Measurements from ENCODE around the gene BRCA2.
"Not testable (repeated sequence)": the region's sequence is repeated elsewhere in the genome, so short reads cannot be mapped to it uniquely, and the experiment has no call there.

Gene BRCA2

DNA sequence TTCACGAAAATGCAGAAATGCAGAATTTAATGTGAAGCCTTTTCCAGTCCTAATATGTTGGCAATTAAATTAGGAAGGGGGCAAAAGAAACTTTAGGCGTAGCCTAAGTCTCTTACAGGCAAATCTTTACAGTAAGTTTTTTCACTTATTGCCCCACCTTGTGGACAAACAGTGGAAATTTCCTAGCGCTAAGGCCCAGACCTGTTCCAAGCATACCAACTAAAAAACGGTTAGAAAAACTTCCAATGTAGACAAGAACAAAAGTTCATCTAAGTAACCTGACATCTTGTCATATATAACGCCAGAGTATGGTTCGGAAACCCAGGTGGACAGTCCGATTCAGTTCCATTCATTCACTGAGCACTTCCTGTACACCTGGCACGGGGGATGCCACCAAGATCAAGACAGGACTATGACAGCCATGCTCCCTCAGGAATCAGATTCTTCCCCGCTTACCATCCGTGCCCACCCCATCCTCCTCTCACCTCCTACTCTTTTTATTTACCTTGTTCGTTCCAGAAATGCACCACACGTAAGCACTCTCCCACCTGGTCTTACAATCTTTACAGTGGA, 5.1 kb upstream of the BRCA2 start:
- no peak overlapping the region for H3K27ac ChIP-seq
- no peak for DNase-seq (ENCODE audit: low read depth, low spot score)

- DNase-seq (ENCODE audit: low read depth, low spot score) = no peak
- no peak overlapping the region for H3K27ac ChIP-seq
Observed at GRCh38 chr13:32311188-32311897, 4.0 kb upstream of the BRCA2 start.

DNA sequence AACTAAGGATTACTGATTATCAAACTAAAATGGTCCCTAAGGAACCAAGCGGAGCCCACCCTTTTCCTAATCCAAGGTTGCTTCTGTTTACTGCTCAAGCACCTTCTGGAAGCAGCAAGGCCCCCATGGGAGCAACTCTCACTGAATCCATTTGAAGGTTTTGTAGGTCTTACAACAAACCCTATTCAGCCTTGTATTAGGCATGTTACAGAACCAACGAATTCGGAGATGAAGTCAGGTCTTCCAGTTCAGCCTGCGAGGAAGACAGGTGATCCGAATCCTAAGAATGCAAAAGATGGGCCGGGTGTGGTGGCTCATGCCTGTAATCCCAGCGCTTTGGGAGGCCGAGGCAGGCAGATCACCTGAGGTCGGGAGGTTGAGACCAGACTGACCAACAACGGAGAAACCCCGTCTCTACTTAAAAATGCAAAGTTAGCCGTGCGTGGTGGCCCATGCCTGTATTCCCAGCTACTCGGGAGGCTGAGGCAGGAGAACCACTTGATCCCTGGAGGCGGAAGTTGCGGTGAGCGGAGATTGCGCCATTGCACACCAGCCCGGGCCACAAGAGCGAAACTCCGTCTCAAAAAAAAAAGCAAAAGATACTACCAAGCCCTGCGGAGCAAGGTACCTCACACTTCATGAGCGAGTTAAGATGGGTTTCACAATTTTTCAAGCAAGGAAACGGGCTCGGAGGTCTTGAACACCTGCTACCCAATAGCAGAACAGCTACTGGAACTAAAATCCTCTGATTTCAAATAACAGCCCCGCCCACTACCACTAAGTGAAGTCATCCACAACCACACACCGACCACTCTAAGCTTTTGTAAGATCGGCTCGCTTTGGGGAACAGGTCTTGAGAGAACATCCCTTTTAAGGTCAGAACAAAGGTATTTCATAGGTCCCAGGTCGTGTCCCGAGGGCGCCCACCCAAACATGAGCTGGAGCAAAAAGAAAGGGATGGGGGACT, 754 bp upstream of the BRCA2 start:
- no peak for DNase-seq (ENCODE audit: low read depth, low spot score)
- peak overlapping the region; percentile 61 for H3K27ac ChIP-seq

DNA sequence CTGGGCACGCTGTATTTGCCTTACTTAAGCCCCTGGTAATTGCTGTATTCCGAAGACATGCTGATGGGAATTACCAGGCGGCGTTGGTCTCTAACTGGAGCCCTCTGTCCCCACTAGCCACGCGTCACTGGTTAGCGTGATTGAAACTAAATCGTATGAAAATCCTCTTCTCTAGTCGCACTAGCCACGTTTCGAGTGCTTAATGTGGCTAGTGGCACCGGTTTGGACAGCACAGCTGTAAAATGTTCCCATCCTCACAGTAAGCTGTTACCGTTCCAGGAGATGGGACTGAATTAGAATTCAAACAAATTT, 676 bp downstream of the BRCA2 start:
- no peak for DNase-seq (ENCODE audit: low read depth, low spot score)
- H3K27ac ChIP-seq = peak overlapping the region; percentile 61

GRCh38 chr13:32316501-32316900, 1.2 kb downstream of the BRCA2 start:
- no peak overlapping the region for H3K27ac ChIP-seq

GRCh38 chr13:32317716-32318465, 2.6 kb downstream of the BRCA2 start:
- no peak overlapping the region for H3K27ac ChIP-seq
- no peak for DNase-seq (ENCODE audit: low read depth, low spot score)

More at GRCh38 chr13:32316501-32316900, 1.2 kb downstream of the BRCA2 start:
- no peak for DNase-seq (ENCODE audit: low read depth, low spot score)

DNA sequence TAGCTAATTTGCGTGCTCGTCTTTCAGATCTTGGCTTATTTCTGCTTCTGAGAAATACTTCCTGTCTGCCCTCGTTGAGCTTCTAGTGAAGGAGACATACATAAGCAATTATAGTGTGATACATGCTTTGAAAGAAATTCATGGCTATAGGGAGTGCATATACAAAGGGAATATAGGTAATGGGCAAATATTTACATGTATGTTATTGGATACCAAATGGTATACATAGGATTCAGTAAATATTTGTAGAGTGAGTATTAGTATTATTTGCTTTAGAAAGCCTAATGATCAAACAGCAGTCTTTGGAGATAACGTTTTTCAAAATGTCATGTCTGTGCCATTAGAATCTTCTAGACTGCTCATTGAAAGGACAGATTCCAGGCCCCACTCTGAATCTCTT, 5.2 kb downstream of the BRCA2 start:
- no peak for DNase-seq (ENCODE audit: low read depth, low spot score)
- no peak overlapping the region for H3K27ac ChIP-seq

DNA sequence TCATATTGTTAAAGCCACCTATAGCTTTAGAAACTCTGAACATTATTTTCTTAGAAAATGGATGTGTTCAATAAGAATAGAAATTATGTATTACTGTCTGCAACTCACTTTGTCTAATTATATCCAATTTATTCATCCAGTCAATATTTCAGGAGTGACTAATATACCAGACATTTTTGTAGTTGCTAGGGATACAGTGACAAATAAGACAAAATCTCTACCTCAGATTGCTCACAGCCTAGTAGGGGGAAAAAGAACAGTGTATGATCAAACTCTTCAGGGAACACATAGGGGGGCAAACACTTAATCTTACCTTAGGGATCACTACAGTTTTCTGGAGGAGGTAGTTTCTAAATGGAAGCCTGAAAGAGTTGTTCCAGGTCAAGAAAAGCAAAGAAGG, 8.6 kb downstream of the BRCA2 start:
- no peak for DNase-seq (ENCODE audit: low read depth, low spot score)
- H3K27ac ChIP-seq = no peak overlapping the region

DNA sequence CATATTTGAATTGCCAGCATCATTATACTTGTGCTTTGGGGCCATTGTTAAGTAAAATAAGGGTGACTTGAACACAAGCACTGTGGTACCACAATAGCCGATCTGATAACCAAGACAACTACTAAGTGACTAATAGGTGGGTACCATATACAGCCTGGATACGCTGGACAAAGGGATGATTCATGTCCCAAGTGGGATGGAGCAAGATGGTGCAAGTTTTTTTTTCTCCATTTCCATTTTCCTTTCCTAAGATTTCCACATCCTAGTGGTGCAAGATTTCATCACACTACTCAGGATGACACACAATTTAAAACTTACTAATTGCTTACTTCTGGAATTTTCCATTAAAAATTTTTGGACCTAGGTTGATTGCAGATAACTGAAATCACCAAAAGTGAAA, 15.1 kb downstream of the BRCA2 start:
- peak overlapping the region; percentile 57 for H3K27ac ChIP-seq

DNA sequence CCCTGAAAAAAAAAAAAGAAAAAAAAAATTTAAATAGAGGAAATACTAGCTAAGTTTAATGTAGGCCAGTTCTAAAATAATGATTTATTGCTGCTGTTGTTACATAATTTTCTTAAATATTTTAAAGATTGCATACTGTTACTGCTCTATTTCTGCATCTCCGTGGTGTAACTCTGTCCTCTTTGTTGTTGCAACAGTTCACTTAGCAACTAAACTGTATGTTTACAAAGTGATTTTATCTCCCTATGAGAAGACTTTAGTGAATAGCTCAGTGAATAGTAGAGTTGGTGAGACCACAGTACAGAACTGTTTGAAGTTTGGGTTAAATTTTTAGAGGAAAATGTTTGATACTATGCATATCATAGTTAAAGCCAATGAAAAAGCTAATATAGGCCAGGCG, 19.4 kb downstream of the BRCA2 start:
- no peak overlapping the region for H3K27ac ChIP-seq
- no peak for DNase-seq (ENCODE audit: low read depth, low spot score)

More for the DNA sequence above, 15.1 kb downstream of the BRCA2 start:
- peak; percentile 16 for DNase-seq (ENCODE audit: low read depth, low spot score)

- no peak for DNase-seq (ENCODE audit: low read depth, low spot score)
Observed at GRCh38 chr13:32340914-32341313, 25.6 kb downstream of the BRCA2 start.

DNA sequence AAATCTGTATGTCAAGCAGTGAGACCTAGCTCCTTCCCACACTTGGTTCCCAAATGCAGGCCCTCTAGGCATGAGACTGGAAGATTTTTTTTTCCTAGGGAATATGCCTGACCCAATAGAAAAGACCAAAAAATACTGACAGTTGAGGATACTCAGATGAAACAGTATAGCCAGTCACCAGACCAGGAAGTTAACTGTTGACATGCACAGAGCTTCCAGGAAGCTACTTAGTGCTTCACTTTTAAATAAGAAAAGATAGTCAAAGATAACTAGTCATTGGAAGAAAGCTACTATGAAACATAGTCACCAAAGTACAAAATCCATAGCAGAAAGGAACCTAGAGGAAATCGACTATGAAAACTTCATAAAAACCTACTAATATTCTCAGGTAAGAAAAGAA, 32.3 kb downstream of the BRCA2 start:
- no peak overlapping the region for H3K27ac ChIP-seq
- DNase-seq (ENCODE audit: low read depth, low spot score) = no peak

More at GRCh38 chr13:32340914-32341313, 25.6 kb downstream of the BRCA2 start:
- no peak overlapping the region for H3K27ac ChIP-seq

- not testable (repeated sequence) for DNase-seq (ENCODE audit: low read depth, low spot score)
Observed at GRCh38 chr13:32350839-32351441, 35.6 kb downstream of the BRCA2 start.

GRCh38 chr13:32354040-32354439, 38.7 kb downstream of the BRCA2 start:
- no peak overlapping the region for H3K27ac ChIP-seq
- no peak for DNase-seq (ENCODE audit: low read depth, low spot score)

More at GRCh38 chr13:32350839-32351441, 35.6 kb downstream of the BRCA2 start:
- not testable (repeated sequence) for H3K27ac ChIP-seq

- not testable (repeated sequence) for DNase-seq (ENCODE audit: low read depth, low spot score); H3K27ac ChIP-seq
Observed at GRCh38 chr13:32355935-32356334, 40.6 kb downstream of the BRCA2 start.

GRCh38 chr13:32362574-32362973, 47.3 kb downstream of the BRCA2 start:
- no peak for DNase-seq (ENCODE audit: low read depth, low spot score)
- H3K27ac ChIP-seq = no peak overlapping the region

DNA sequence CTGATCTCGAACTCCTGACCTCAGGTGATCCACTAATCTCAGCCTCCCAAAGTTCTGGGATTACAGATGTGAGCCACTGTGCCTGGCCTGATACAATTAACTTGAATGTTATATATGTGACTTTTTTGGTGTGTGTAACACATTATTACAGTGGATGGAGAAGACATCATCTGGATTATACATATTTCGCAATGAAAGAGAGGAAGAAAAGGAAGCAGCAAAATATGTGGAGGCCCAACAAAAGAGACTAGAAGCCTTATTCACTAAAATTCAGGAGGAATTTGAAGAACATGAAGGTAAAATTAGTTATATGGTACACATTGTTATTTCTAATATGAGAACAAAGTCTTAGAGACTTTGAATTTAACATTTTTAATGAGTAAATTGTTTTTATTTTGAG, 55.5 kb downstream of the BRCA2 start:
- H3K27ac ChIP-seq = no peak overlapping the region
- DNase-seq (ENCODE audit: low read depth, low spot score) = no peak

DNA sequence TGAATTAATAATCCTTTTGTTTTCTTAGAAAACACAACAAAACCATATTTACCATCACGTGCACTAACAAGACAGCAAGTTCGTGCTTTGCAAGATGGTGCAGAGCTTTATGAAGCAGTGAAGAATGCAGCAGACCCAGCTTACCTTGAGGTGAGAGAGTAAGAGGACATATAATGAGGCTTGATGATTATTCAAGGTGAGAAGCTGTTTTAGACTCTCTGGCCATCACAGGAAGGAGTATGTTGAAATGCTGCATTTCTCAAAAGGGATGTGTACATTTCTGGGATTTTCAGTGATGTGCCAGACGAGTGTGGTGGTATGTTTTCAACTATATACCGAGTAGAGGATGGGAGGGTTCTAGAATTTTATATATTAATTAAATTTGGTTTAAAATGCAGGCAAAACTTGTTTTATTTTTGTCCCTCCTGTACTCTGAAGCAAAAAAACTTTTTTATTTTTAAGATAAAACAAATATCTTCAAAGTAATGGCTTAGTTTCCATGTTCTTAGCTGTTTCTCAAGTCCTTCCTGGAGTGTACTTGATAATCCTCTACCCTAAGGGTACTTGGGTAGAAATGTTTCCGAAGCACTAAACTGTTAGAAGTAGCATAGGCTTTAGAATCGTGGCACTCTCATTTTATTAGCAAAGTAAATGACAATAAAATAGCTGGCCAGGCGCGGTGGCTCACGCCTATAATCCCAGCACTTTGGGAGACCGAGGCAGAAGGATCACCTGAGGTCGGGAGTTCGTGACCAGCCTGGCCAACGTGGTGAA, 61.5 kb downstream of the BRCA2 start:
- no peak for DNase-seq (ENCODE audit: low read depth, low spot score)
- no peak overlapping the region for H3K27ac ChIP-seq

DNA sequence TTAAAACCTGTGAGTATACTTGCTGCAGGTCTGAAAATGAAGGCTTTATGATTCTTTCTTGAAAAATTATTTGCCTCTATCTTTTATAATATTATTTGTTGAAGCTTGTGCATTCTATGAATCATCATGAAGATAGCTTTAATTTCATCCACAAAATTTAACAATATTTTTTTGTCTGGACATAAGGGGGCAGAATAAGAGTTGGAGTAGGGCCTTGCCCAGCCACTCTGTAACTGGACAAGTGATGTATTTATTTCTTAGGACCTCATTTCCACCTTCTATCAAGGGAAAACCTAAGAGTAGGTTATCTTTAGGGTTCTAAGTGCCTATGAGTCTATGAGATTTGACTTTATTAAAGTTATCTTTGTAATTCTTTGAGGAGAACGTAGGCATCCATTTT, 62.7 kb downstream of the BRCA2 start:
- no peak overlapping the region for H3K27ac ChIP-seq
- no peak for DNase-seq (ENCODE audit: low read depth, low spot score)
